GM18868 (cell line): ENCODE data around the gene NRF1.

Experiments
- ATAC-seq: cut with Tn5 transposase; IDR thresholded peaks from one replicate; pipeline ENCODE4 v1.9.1; 2021; ENCODE audit warnings: mild to moderate bottlenecking, moderate library complexity; ENCODE audit not compliant: unreplicated experiment

NRF1 gene

GRCh38 chr7:129724796-129725195 is 113.3 kb downstream of the NRF1 start:
- no peak for ATAC-seq

- no peak for ATAC-seq
Measured at GRCh38 chr7:129728875-129729467, 117.5 kb downstream of the NRF1 start.

GRCh38 chr7:129729511-129729910 is 118.0 kb downstream of the NRF1 start:
- ATAC-seq = no peak

GRCh38 chr7:129730159-129730558 is 118.6 kb downstream of the NRF1 start:
- ATAC-seq = no peak

- no peak for ATAC-seq
Measured at GRCh38 chr7:129734400-129734799, 122.9 kb downstream of the NRF1 start.

- ATAC-seq = no peak
Measured at GRCh38 chr7:129739427-129739826, 127.9 kb downstream of the NRF1 start.

GRCh38 chr7:129740574-129741410 is 129.3 kb downstream of the NRF1 start:
- ATAC-seq = no peak

GRCh38 chr7:129741743-129742213 is 130.3 kb downstream of the NRF1 start:
- ATAC-seq = no peak

- no peak for ATAC-seq
Measured at GRCh38 chr7:129742256-129742655, 130.7 kb downstream of the NRF1 start.

- ATAC-seq = no peak
Measured at GRCh38 chr7:129746857-129747529, 135.5 kb downstream of the NRF1 start.

GRCh38 chr7:129748356-129749109 is 137.0 kb downstream of the NRF1 start:
- ATAC-seq = no peak

- no peak for ATAC-seq
Measured at GRCh38 chr7:129750091-129750490, 138.6 kb downstream of the NRF1 start.

GRCh38 chr7:129750501-129750900 is 139.0 kb downstream of the NRF1 start:
- no peak for ATAC-seq

- ATAC-seq = no peak
Measured at GRCh38 chr7:129751916-129752315, 140.4 kb downstream of the NRF1 start.

GRCh38 chr7:129752760-129753159 is 141.2 kb downstream of the NRF1 start:
- no peak for ATAC-seq

GRCh38 chr7:129754406-129754805 is 142.9 kb downstream of the NRF1 start:
- ATAC-seq = no peak

GRCh38 chr7:129757991-129758390 is 146.5 kb downstream of the NRF1 start:
- ATAC-seq = no peak

GRCh38 chr7:129762387-129762969 is 151.0 kb downstream of the NRF1 start:
- ATAC-seq = no peak

GRCh38 chr7:129764247-129765084 is 152.9 kb downstream of the NRF1 start:
- no peak for ATAC-seq

GRCh38 chr7:129765352-129765751 is 153.8 kb downstream of the NRF1 start:
- no peak for ATAC-seq
